GM12872 (cell line): Measurements from ENCODE around the gene PRTN3.

ENCODE experiments used
- TF ChIP-seq, protein P1 (sequence below): IDR thresholded peaks from 3 replicates; pipeline ENCODE4 v1.5.1; 2011; ENCODE audit warnings: low read depth, mild to moderate bottlenecking, low read length, moderate library complexity; ENCODE audit not compliant: insufficient read depth

Gene PRTN3

DNA sequence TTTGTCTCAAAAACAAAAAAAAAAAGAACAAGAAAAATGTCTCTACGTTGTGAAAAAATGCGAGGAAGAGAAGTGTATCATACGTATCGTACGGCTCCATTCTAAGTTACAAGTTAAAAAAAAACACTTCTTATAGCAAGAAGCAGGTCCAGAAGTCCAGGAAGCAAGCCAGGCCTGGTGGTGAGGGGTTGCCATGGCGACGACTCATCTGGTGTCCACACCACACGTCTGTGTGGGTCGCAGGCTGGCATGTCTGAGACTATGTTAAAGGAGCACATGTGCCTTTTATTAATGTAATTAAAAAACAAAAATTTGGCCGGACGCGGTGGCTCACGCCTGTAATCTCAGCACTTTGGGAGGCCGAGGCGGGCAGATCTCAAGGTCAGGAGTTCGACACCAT lies 46.3 kb downstream of the PRTN3 start:
- TF ChIP-seq, protein P1, sequence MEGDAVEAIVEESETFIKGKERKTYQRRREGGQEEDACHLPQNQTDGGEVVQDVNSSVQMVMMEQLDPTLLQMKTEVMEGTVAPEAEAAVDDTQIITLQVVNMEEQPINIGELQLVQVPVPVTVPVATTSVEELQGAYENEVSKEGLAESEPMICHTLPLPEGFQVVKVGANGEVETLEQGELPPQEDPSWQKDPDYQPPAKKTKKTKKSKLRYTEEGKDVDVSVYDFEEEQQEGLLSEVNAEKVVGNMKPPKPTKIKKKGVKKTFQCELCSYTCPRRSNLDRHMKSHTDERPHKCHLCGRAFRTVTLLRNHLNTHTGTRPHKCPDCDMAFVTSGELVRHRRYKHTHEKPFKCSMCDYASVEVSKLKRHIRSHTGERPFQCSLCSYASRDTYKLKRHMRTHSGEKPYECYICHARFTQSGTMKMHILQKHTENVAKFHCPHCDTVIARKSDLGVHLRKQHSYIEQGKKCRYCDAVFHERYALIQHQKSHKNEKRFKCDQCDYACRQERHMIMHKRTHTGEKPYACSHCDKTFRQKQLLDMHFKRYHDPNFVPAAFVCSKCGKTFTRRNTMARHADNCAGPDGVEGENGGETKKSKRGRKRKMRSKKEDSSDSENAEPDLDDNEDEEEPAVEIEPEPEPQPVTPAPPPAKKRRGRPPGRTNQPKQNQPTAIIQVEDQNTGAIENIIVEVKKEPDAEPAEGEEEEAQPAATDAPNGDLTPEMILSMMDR: no peak

DNA sequence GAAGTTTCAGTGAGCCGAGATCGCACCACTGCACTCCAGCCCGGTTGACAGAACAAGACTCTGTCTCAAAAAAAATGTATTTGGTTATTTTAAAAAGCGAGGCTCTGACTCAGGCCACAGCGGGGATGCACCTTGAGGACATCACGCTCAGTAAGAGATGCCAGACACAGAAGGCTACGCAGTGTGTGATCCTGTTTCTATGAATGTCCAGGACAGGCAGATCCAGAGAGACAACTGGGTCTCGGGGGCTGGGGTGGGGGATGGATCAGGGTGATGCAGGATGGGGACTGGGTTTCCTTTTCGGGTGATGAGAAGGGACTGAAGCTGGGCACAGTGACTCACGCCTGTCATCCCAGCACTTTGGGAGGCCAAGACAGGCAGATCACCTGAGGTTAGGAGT lies 46.8 kb downstream of the PRTN3 start:
- TF ChIP-seq, protein P1: no peak

DNA sequence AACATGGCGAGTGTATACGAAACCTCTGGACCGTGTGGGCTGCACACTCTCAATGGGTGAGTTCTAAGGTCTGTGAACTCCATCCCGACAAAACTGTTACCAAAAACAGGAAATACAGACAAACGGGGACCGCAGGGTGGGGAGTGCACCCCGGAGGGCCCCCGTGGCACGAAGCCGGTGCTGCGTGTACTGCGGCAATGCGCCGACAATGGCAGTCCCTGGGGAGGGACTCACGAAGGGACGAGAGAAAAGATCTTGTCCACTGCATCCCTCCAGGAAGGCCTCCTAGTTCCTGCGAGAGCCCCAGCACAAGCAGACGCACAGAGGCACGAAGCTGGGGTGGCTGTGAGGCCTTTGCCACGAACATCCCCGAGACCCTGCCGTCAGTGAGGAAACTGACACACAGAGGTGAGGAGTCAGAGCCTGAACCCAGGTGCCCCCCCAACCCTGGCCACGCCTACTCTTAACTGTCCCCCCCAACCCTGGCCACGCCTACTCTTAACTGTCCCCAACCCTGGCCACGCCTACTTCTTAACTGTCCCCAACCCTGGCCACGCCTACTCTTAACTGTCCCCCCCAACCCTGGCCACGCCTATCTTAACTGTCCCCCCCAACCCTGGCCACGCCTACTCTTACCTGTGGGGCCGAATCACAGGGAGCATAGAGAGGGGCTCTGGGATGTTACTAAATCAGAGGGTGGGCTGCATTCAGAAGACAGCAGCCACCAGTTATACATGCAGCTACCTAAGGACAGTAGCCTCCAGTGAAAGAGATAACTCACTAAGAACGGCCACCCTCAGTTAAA lies 48.0 kb downstream of the PRTN3 start:
- TF ChIP-seq, protein P1: no peak

DNA sequence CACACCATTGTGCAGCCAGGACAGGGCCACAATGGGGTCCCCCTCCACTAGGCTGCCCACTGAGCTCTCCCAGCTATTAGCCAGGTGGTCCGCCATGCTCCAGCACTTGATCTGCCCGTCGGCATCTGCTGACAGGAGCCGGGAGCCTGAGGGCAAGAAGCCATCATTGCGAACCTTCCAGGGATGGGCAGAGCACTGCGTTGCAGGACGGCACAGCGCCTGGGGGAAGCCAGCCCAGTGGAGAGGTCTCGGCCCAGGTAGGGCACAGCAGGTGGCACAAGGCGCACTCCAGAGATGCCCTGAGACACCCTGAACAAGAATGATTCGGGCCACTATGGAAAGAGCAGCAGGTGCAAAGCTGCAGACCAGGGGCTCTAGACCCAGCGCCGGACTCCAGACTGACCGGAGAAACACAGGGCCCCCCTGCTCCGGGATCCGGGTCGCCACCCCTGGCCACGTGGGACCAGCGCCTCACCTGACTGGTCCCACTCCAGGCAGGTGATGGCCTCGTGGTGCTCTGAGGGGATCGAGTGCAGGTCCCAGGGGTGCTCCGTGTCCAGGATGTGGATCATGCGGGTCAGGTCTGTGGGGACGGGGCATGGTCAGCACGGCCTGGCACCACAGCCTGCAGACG lies 49.0 kb downstream of the PRTN3 start:
- TF ChIP-seq, protein P1: no peak

DNA sequence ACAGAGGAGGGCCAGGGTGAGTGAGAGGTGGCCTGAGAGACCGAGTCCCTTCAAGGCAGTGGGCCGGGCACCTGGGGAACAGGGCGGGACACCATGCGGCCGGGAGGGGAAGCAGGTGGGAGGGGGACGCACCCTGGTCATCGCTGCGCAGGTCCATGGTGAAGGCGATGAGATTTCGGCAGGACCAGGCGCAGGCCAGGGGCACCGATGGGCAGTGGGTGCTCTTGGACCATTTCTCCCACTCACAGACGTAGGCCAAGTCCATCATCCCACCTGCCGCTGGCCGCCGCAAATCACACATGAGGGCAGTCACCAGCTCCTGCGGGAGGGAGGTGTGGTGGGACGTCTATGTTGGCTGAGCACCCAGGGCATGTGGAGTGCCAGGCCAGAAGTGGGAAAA lies 50.0 kb downstream of the PRTN3 start:
- TF ChIP-seq, protein P1: no peak

DNA sequence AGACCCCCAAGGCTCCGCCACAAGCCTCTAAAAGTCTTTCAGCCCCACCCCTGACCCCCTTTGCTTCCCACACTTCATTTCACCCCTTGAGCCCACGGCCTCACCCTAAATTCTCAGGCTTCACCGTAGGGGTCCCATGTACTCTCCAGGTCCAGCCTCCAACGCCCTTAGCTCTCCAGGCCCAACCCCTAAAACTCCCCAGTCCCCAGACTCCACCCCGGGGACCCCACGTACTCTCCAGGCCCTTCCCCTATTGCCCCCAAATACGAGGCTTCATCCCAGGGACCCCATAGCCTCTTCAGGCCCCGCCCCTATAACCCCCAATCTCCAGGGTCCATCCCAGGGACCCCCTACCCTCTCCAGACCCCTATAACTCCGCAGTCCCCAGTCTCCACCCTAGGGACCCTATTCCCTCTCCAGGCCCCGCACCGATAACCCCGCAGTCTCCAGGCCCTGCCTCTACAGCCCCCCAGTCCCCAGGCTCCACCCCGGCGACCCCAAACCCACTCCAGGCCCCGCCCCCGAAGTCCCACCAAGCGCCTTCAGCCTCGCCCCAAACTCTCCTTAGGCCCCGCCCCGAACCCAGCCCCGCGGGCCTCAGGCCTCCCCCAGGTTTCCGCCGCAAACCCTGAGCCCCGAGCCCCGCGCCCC lies 51.6 kb downstream of the PRTN3 start:
- TF ChIP-seq, protein P1: no peak

DNA sequence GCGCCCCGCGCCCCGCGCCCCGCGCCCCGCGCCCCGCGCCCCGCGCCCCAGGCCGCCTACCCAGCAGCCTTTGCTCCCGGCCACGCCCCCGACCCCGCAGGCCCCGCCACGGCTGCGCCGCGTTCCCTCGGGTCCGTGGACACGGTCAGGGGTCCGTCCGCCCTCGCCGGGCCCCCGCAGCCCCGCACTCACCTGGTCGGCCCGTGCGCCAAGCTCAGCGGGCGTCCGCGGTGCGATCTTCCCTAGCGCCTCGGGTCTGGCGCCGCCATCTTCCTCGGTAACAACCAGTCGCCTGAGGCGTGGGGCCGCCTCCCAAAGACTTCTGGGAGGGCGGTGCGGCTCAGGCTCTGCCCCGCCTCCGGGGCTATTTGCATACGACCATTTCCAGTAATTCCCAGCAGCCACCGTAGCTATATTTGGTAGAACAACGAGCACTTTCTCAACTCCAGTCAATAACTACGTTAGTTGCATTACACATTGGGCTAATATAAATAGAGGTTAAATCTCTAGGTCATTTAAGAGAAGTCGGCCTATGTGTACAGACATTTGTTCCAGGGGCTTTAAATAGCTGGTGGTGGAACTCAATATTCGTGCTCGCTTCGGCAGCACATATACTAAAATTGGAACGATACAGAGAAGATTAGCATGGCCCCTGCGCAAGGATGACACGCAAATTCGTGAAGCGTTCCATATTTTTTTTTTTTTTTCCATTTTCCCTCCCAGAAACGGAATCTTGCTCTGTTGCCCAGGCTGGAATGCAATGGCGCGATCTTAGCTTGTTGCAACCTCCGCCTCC lies 52.3 kb downstream of the PRTN3 start, which contains the start of the genes MED16 and RNU6-9:
TSS of gene MED16 (minus strand) at position 294 of the 796 bp plus-strand sequence. CDS start 2,056 bp downstream, outside the sequence.
TSS of gene RNU6-9 (plus strand) at position 591 of the 796 bp plus-strand sequence.
- TF ChIP-seq, protein P1: no peak
